ENCODE data around the gene C20orf204. TPM values are rescaled to one million over a fixed set of nuclear protein-coding genes. Genes with fewer than 3 reads are reported as not detected.

The C20orf204 gene
- total and polyA plus RNA-seq, 7 donors = under 0.01 to 1.7 (median 0.41) TPM; not detected in 2

GRCh38 chr20:64044484-64045247 is 8.7 kb downstream of the C20orf204 start:
- TF ChIP-seq CTCF (IDR thresholded peaks at IDR 0.05) = no peak
- no peak for TF ChIP-seq POLR2A (IDR thresholded peaks at IDR 0.05)
- TF ChIP-seq EP300 (IDR thresholded peaks at IDR 0.05) = no peak
- no peak for TF ChIP-seq POLR2AphosphoS5 (IDR thresholded peaks at IDR 0.05)
- Histone ChIP-seq H3K9me3 (no peaks in the 10 kb centered on the region), H3K36me3 (no peaks in the 10 kb centered on the region), H3K27ac (peak overlapping the region in 2 of 4 donors; percentile 19 to 30), H3K4me3 (no peak overlapping the region), H3K27me3 (peaks cover 50 to 96% (median 88%) of the 10 kb centered on the region in 3 donors), H3K4me1 (peaks cover 0 to 32% (median 24%) of the 10 kb centered on the region in 4 donors)
- no peak for DNase-seq
- 60 to 74% methylated on average over 14 of the region's 14 CpGs for WGBS, 2 donors
- intact Hi-C loops (cut with DNase I) = no loop called here

- H3K4me3 ChIP-seq = no peak overlapping the region
- H3K4me1 ChIP-seq = peaks cover 0 to 35% (median 26%) of the 10 kb centered on the region in 4 donors
- intact Hi-C loops (cut with DNase I) = no loop called here
- WGBS, 2 donors = 51 to 72% methylated on average over 11 of the region's 11 CpGs
- DNase-seq = no peak
- H3K36me3 ChIP-seq = no peaks in the 10 kb centered on the region
- H3K27ac ChIP-seq = peak overlapping the region in 2 of 4 donors; percentile 19 to 30
- peaks cover 48 to 96% (median 88%) of the 10 kb centered on the region in 3 donors for H3K27me3 ChIP-seq
- no peaks in the 10 kb centered on the region for H3K9me3 ChIP-seq
- TF ChIP-seq CTCF (IDR thresholded peaks at IDR 0.05) = no peak
- no peak for TF ChIP-seq POLR2AphosphoS5 (IDR thresholded peaks at IDR 0.05)
- TF ChIP-seq POLR2A (IDR thresholded peaks at IDR 0.05) = no peak
- TF ChIP-seq EP300 (IDR thresholded peaks at IDR 0.05) = no peak
These were observed 9.5 kb downstream of the C20orf204 start for GRCh38 chr20:64045346-64046011.

- no peaks in the 10 kb centered on the region for H3K36me3 ChIP-seq
- no peak for DNase-seq
- H3K9me3 ChIP-seq = no peaks in the 10 kb centered on the region
- intact Hi-C loops (cut with DNase I) = no loop called here
- peaks cover 46 to 96% (median 88%) of the 10 kb centered on the region in 3 donors for H3K27me3 ChIP-seq
- no peak for TF ChIP-seq POLR2AphosphoS5 (IDR thresholded peaks at IDR 0.05)
- no peak for TF ChIP-seq CTCF (IDR thresholded peaks at IDR 0.05)
- TF ChIP-seq EP300 (IDR thresholded peaks at IDR 0.05) = no peak
- TF ChIP-seq POLR2A (IDR thresholded peaks at IDR 0.05) = no peak
- H3K4me3 ChIP-seq = peak overlapping the region in 3 of 4 donors; percentile 13 to 36 (median 35)
- WGBS, 2 donors = 76 to 84% methylated on average over 8 of the region's 8 CpGs
- H3K4me1 ChIP-seq = peaks cover 0 to 26% (median 21%) of the 10 kb centered on the region in 4 donors
- H3K27ac ChIP-seq = peak overlapping the region in 1 of 4 donors; percentile 32
These were observed 11.0 kb downstream of the C20orf204 start for GRCh38 chr20:64047046-64047389.

GRCh38 chr20:64047968-64048401 is 12.0 kb downstream of the C20orf204 start:
- peaks cover 41 to 98% (median 86%) of the 10 kb centered on the region in 3 donors for H3K27me3 ChIP-seq
- H3K27ac ChIP-seq = no peak overlapping the region
- no peaks in the 10 kb centered on the region for H3K36me3 ChIP-seq
- no peak for TF ChIP-seq CTCF (IDR thresholded peaks at IDR 0.05)
- no peak for TF ChIP-seq POLR2AphosphoS5 (IDR thresholded peaks at IDR 0.05)
- no peak for TF ChIP-seq EP300 (IDR thresholded peaks at IDR 0.05)
- no peak for TF ChIP-seq POLR2A (IDR thresholded peaks at IDR 0.05)
- WGBS, 2 donors = 12 to 15% methylated on average over 49 of the region's 49 CpGs
- H3K9me3 ChIP-seq = no peaks in the 10 kb centered on the region
- H3K4me1 ChIP-seq = peaks cover 0 to 21% (median 16%) of the 10 kb centered on the region in 4 donors
- H3K4me3 ChIP-seq = peak overlapping the region in 3 of 4 donors; percentile 27 to 36 (median 35)
- intact Hi-C loops (cut with DNase I) = no loop called here
- no peak for DNase-seq

All from sigmoid colon (tissue), 7 donors.